ENCODE results near the gene WASL. TPM values are rescaled to one million over a fixed set of nuclear protein-coding genes. Genes with fewer than 3 reads are reported as not detected.

Gene WASL
- total RNA-seq, 4 donors from 2014 or later, result 16.9 to 56.9 (median 49.5) TPM

GRCh38 chr7:123714296-123715080 is 34.3 kb downstream of the WASL start:
- TF ChIP-seq CTCF (IDR thresholded peaks at IDR 0.05), result no peak
- no peak for TF ChIP-seq POLR2A (IDR thresholded peaks at IDR 0.05)
- Histone ChIP-seq H3K4me1 (no peaks in the 10 kb centered on the region), H3K27me3 (no peaks in the 10 kb centered on the region), H3K27ac (no peak overlapping the region), H3K4me3 (no peak overlapping the region), H3K9me3 (no peaks in the 10 kb centered on the region), H3K36me3 (no peaks in the 10 kb centered on the region)
- no peak for DNase-seq
- intact Hi-C loops (cut with DNase I; ENCODE audit: low total_unique reads), result no loop called here

- H3K27ac ChIP-seq, result no peak overlapping the region
- H3K4me3 ChIP-seq, result no peak overlapping the region
- H3K9me3 ChIP-seq, result no peaks in the 10 kb centered on the region
- DNase-seq, result no peak
- intact Hi-C loops (cut with DNase I; ENCODE audit: low total_unique reads), result no loop called here
- TF ChIP-seq CTCF (IDR thresholded peaks at IDR 0.05) (no peak), POLR2A (IDR thresholded peaks at IDR 0.05) (no peak)
- H3K36me3 ChIP-seq, result no peaks in the 10 kb centered on the region
- no peaks in the 10 kb centered on the region for H3K27me3 ChIP-seq
- H3K4me1 ChIP-seq, result no peaks in the 10 kb centered on the region
These were observed 36.2 kb downstream of the WASL start for GRCh38 chr7:123712619-123713018.

GRCh38 chr7:123711832-123712293 is 36.9 kb downstream of the WASL start:
- no peaks in the 10 kb centered on the region for H3K36me3 ChIP-seq
- intact Hi-C loops (cut with DNase I; ENCODE audit: low total_unique reads), result no loop called here
- H3K27me3 ChIP-seq, result no peaks in the 10 kb centered on the region
- no peak for DNase-seq
- H3K27ac ChIP-seq, result no peak overlapping the region
- H3K9me3 ChIP-seq, result no peaks in the 10 kb centered on the region
- H3K4me1 ChIP-seq, result no peaks in the 10 kb centered on the region
- no peak for TF ChIP-seq CTCF (IDR thresholded peaks at IDR 0.05)
- H3K4me3 ChIP-seq, result no peak overlapping the region

GRCh38 chr7:123710683-123711082 is 38.1 kb downstream of the WASL start:
- intact Hi-C loops (cut with DNase I; ENCODE audit: low total_unique reads), result no loop called here
- no peaks in the 10 kb centered on the region for H3K9me3 ChIP-seq
- H3K27ac ChIP-seq, result no peak overlapping the region
- no peak overlapping the region for H3K4me3 ChIP-seq
- no peak for DNase-seq
- no peaks in the 10 kb centered on the region for H3K36me3 ChIP-seq
- no peaks in the 10 kb centered on the region for H3K27me3 ChIP-seq
- TF ChIP-seq CTCF (IDR thresholded peaks at IDR 0.05), result no peak
- no peak for TF ChIP-seq POLR2A (IDR thresholded peaks at IDR 0.05)
- H3K4me1 ChIP-seq, result no peaks in the 10 kb centered on the region

- Histone ChIP-seq H3K4me1 (no peaks in the 10 kb centered on the region), H3K4me3 (no peak overlapping the region), H3K9me3 (no peaks in the 10 kb centered on the region), H3K27ac (no peak overlapping the region), H3K36me3 (no peaks in the 10 kb centered on the region), H3K27me3 (no peaks in the 10 kb centered on the region)
- intact Hi-C loops (cut with DNase I; ENCODE audit: low total_unique reads), result no loop called here
- no peak for DNase-seq
- TF ChIP-seq CTCF (IDR thresholded peaks at IDR 0.05) (no peak), POLR2A (IDR thresholded peaks at IDR 0.05) (no peak)
These were observed 39.3 kb downstream of the WASL start for GRCh38 chr7:123709525-123709924.

All from uterus (tissue), 4 donors.